Measurements from ENCODE around the gene HEPHL1. TPM values are rescaled to one million over a fixed set of nuclear protein-coding genes. Genes with fewer than 3 reads are reported as not detected.

The HEPHL1 gene
- total RNA-seq, 1 donor, result not detected

- H3K4me3 ChIP-seq (ENCODE audit: low read length), result no peak overlapping the region
- H3K27me3 ChIP-seq (ENCODE audit: insufficient read depth, low read length), result no peaks in the 10 kb centered on the region
- H3K4me1 ChIP-seq (ENCODE audit: insufficient read depth, low read length), result no peaks in the 10 kb centered on the region
- H3K9me3 ChIP-seq (ENCODE audit: low read depth, low read length), result no peaks in the 10 kb centered on the region
Observed at GRCh38 chr11:94007426-94007825, 13.7 kb upstream of the HEPHL1 start.

- Histone ChIP-seq H3K4me1 (ENCODE audit: insufficient read depth, low read length) (no peaks in the 10 kb centered on the region), H3K4me3 (ENCODE audit: low read length) (no peak overlapping the region), H3K9me3 (ENCODE audit: low read depth, low read length) (no peaks in the 10 kb centered on the region), H3K27me3 (ENCODE audit: insufficient read depth, low read length) (no peaks in the 10 kb centered on the region)
Observed at GRCh38 chr11:94007906-94008305, 13.2 kb upstream of the HEPHL1 start.

- no peaks in the 10 kb centered on the region for H3K9me3 ChIP-seq (ENCODE audit: low read depth, low read length)
- H3K27me3 ChIP-seq (ENCODE audit: insufficient read depth, low read length), result no peaks in the 10 kb centered on the region
- H3K4me1 ChIP-seq (ENCODE audit: insufficient read depth, low read length), result no peaks in the 10 kb centered on the region
- no peak overlapping the region for H3K4me3 ChIP-seq (ENCODE audit: low read length)
Observed at GRCh38 chr11:94010136-94010535, 11.0 kb upstream of the HEPHL1 start.

- Histone ChIP-seq H3K4me3 (ENCODE audit: low read length) (no peak overlapping the region), H3K4me1 (ENCODE audit: insufficient read depth, low read length) (no peaks in the 10 kb centered on the region), H3K27me3 (ENCODE audit: insufficient read depth, low read length) (no peaks in the 10 kb centered on the region), H3K9me3 (ENCODE audit: low read depth, low read length) (no peaks in the 10 kb centered on the region)
Observed at GRCh38 chr11:94011478-94011877, 9.7 kb upstream of the HEPHL1 start.

DNA sequence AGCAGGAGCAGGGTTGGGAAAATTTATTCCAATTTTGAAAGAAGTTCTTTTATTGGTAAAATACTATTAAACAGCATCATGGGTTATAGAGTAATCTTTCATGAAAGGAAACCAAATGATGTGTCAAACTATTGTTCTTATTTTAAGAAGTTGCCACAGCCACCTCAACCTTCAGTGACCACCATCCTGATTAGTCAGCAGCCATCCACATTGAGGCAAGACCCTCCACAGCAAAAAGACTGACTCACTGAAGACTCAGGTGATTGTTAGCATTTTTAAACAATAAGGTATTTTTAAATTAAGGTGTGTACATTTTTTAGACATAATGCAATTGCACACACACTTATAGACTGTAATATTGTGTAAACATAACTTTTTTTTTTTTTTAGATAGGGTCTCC is 3.7 kb upstream of the HEPHL1 start:
- no peaks in the 10 kb centered on the region for H3K4me1 ChIP-seq (ENCODE audit: insufficient read depth, low read length)
- H3K9me3 ChIP-seq (ENCODE audit: low read depth, low read length), result no peaks in the 10 kb centered on the region
- H3K4me3 ChIP-seq (ENCODE audit: low read length), result no peak overlapping the region
- no peaks in the 10 kb centered on the region for H3K27me3 ChIP-seq (ENCODE audit: insufficient read depth, low read length)

- Histone ChIP-seq H3K9me3 (ENCODE audit: low read depth, low read length) (no peaks in the 10 kb centered on the region), H3K4me3 (ENCODE audit: low read length) (no peak overlapping the region), H3K27me3 (ENCODE audit: insufficient read depth, low read length) (no peaks in the 10 kb centered on the region), H3K4me1 (ENCODE audit: insufficient read depth, low read length) (no peaks in the 10 kb centered on the region)
Observed at GRCh38 chr11:94018721-94019120, 2.4 kb upstream of the HEPHL1 start.

DNA sequence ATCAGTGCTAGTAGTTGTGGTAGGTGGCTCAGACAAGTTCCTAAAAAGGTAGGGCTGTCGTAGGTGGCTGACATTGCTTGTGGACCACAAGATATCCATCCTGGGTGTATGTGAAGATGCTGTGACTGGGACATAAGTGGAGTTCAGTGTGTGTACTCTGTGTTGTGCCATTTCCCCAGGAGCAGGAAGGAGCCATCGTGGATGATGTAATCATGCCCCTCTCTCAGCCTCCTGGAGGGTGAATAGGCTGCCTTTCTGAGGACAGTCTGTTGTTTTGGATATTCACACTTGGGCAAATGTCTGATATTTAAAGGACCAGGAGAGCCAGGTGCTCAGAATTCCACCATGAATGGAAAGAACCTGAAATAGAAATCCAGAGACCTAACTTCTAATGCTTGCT is 2.7 kb downstream of the HEPHL1 start:
- Histone ChIP-seq H3K27me3 (ENCODE audit: insufficient read depth, low read length) (no peaks in the 10 kb centered on the region), H3K4me3 (ENCODE audit: low read length) (no peak overlapping the region), H3K4me1 (ENCODE audit: insufficient read depth, low read length) (no peaks in the 10 kb centered on the region), H3K9me3 (ENCODE audit: low read depth, low read length) (no peaks in the 10 kb centered on the region)

GRCh38 chr11:94024547-94024946 is 3.4 kb downstream of the HEPHL1 start:
- H3K27me3 ChIP-seq (ENCODE audit: insufficient read depth, low read length), result no peaks in the 10 kb centered on the region
- no peaks in the 10 kb centered on the region for H3K4me1 ChIP-seq (ENCODE audit: insufficient read depth, low read length)
- no peak overlapping the region for H3K4me3 ChIP-seq (ENCODE audit: low read length)
- no peaks in the 10 kb centered on the region for H3K9me3 ChIP-seq (ENCODE audit: low read depth, low read length)

DNA sequence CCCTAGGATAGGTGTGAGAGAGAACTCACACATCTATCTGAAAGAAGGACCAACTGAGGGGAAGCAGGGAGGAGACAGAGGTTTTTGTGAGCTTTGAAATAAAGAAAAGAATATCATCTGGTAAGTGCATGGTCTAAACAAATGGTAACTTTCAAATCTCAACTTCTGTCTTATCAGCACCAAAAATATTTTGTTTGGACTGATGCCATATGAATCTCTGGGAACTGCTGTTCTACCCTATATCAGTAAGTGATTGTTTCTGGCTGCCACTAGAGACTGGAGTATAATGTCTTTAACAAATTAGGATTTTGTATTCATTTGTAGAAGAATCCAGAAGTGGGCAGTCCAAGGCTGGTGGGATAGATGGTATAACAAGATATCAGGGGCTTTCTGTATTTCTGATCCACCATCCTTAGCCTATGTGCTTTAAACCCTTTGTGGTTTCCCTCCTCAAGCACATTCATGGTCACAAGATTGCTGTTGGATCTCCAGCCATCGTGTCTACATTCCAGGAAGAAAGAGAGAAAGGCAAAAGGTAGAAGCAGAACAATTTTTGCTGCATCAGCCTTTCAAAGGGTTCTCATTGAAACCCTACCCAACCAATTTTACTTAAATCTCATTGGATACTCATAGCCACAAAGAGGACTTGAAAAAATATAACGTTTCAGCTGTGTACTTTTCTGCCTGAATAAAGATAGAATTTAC is 4.7 kb downstream of the HEPHL1 start:
- no peaks in the 10 kb centered on the region for H3K9me3 ChIP-seq (ENCODE audit: low read depth, low read length)
- H3K27me3 ChIP-seq (ENCODE audit: insufficient read depth, low read length), result no peaks in the 10 kb centered on the region
- H3K4me3 ChIP-seq (ENCODE audit: low read length), result no peak overlapping the region
- no peaks in the 10 kb centered on the region for H3K4me1 ChIP-seq (ENCODE audit: insufficient read depth, low read length)

GRCh38 chr11:94027210-94027609 is 6.1 kb downstream of the HEPHL1 start:
- no peaks in the 10 kb centered on the region for H3K27me3 ChIP-seq (ENCODE audit: insufficient read depth, low read length)
- H3K4me1 ChIP-seq (ENCODE audit: insufficient read depth, low read length), result no peaks in the 10 kb centered on the region
- no peaks in the 10 kb centered on the region for H3K9me3 ChIP-seq (ENCODE audit: low read depth, low read length)
- H3K4me3 ChIP-seq (ENCODE audit: low read length), result no peak overlapping the region

DNA sequence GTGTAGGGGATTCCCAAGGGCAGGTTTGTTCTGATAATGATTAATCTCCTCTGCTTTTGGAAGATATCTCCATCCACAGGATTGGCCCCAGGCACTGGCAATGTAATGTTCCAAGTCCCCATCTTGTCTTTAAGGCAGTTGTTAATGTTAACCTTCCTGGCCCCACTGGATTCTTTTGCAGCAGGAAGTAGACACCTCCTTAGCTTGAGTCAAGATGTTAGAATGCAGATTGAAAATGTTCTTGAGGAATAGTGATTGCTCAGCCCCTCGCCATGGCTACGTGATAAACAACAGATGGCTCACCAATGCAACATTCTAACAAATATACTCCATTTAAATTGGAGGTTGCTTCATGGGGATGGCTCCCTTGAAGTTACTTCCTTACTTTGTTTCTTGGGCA is 7.3 kb downstream of the HEPHL1 start:
- no peaks in the 10 kb centered on the region for H3K27me3 ChIP-seq (ENCODE audit: insufficient read depth, low read length)
- H3K4me1 ChIP-seq (ENCODE audit: insufficient read depth, low read length), result no peaks in the 10 kb centered on the region
- H3K9me3 ChIP-seq (ENCODE audit: low read depth, low read length), result no peaks in the 10 kb centered on the region
- no peak overlapping the region for H3K4me3 ChIP-seq (ENCODE audit: low read length)

DNA sequence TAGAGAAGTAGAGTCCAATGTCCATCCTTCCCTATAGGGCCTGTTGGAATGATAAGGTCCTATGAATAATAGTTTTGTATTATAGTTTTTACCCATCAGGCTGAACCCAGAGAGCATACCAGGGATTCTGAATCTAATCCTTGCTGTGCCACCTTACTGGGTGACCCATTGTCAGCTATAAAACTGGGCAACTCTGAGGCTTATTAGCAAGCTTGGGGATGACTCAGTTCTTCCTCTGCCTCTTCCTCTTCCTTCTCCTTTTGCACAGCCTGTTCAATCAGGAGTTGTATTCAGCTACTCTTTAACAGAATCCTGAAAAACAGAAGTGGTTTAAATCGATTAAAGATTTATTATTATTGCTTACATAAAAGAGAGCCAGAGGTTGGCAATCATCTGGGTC is 8.9 kb downstream of the HEPHL1 start:
- Histone ChIP-seq H3K9me3 (ENCODE audit: low read depth, low read length) (no peaks in the 10 kb centered on the region), H3K27me3 (ENCODE audit: insufficient read depth, low read length) (no peaks in the 10 kb centered on the region), H3K4me1 (ENCODE audit: insufficient read depth, low read length) (no peaks in the 10 kb centered on the region), H3K4me3 (ENCODE audit: low read length) (no peak overlapping the region)

- Histone ChIP-seq H3K27me3 (ENCODE audit: insufficient read depth, low read length) (no peaks in the 10 kb centered on the region), H3K4me1 (ENCODE audit: insufficient read depth, low read length) (no peaks in the 10 kb centered on the region), H3K9me3 (ENCODE audit: low read depth, low read length) (no peaks in the 10 kb centered on the region), H3K4me3 (ENCODE audit: low read length) (no peak overlapping the region)
Observed at GRCh38 chr11:94031625-94032024, 10.5 kb downstream of the HEPHL1 start.

DNA sequence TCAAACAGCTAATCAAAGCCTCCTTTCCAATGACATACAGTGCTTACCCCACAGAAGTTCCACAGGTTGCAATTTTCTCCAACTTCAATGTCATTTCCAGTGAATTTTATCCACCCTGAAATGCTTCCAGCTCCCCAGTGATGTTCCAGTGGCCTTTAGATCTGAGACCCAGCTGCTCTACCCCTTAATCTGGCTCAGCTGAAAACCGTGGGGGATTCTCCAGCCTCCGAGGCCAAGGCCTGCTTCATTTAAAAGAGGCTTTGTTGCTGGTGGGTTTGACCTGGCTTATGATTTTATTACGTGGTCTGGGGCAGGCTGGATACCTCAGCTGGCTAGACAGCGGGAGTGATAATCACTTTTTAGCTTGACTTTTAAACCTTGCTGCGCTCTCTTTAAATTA is 10.9 kb downstream of the HEPHL1 start:
- Histone ChIP-seq H3K4me3 (ENCODE audit: low read length) (no peak overlapping the region), H3K27me3 (ENCODE audit: insufficient read depth, low read length) (no peaks in the 10 kb centered on the region), H3K4me1 (ENCODE audit: insufficient read depth, low read length) (no peaks in the 10 kb centered on the region), H3K9me3 (ENCODE audit: low read depth, low read length) (no peaks in the 10 kb centered on the region)

GRCh38 chr11:94032725-94033124 is 11.6 kb downstream of the HEPHL1 start:
- H3K4me1 ChIP-seq (ENCODE audit: insufficient read depth, low read length), result no peaks in the 10 kb centered on the region
- no peaks in the 10 kb centered on the region for H3K27me3 ChIP-seq (ENCODE audit: insufficient read depth, low read length)
- no peak overlapping the region for H3K4me3 ChIP-seq (ENCODE audit: low read length)
- no peaks in the 10 kb centered on the region for H3K9me3 ChIP-seq (ENCODE audit: low read depth, low read length)

- no peaks in the 10 kb centered on the region for H3K9me3 ChIP-seq (ENCODE audit: low read depth, low read length)
- H3K4me3 ChIP-seq (ENCODE audit: low read length), result no peak overlapping the region
- H3K27me3 ChIP-seq (ENCODE audit: insufficient read depth, low read length), result no peaks in the 10 kb centered on the region
- H3K4me1 ChIP-seq (ENCODE audit: insufficient read depth, low read length), result no peaks in the 10 kb centered on the region
Observed at GRCh38 chr11:94034207-94034606, 13.1 kb downstream of the HEPHL1 start.

Measured in mononuclear cell (primary cell).